Measurements from ENCODE around the gene TAP1.

Gene TAP1

DNA sequence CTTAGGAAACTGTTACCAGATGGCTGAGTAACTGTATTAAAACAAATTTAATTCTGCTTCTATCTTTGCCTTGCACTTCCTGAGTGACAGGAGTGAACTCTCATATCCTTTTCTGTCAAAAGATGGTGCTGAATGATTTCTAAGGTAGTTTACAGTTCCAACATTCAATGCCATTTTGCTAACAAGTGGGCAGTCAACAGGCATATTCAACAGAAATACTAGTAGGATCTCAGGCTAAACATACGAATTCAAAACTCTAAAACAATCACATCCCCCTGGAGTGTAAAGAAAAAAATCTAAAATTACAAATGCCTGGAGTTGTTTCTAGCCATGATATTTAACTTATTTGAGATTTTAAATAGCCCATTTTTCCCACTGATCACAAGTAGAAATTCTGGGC lies 7.2 kb upstream of the TAP1 start:
- DNase-seq = no peak

DNA sequence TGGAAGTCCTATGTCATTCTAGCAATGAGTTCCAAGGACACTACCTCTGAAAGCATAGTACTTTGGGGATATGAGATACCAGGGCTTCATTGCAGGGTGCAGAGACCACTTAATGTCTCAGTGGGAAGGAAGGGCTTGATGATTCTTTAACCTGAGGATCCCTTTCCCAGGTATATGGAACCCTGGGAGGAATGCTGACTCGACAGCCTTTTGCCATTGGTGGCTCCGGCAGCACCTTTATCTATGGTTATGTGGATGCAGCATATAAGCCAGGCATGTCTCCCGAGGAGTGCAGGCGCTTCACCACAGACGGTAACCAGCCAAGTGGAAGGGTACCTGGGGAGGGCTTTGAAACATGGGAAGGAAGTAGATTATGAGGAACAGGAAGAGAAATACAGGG lies 4.7 kb upstream of the TAP1 start:
- no peak for DNase-seq

GRCh38 chr6:32857156-32857891 lies 3.8 kb upstream of the TAP1 start:
- no peak for DNase-seq

- no peak for DNase-seq
Observed at GRCh38 chr6:32855467-32856174, 2.1 kb upstream of the TAP1 start.

- no peak for DNase-seq
Observed at GRCh38 chr6:32854376-32855178, 1.1 kb upstream of the TAP1 start.

DNA sequence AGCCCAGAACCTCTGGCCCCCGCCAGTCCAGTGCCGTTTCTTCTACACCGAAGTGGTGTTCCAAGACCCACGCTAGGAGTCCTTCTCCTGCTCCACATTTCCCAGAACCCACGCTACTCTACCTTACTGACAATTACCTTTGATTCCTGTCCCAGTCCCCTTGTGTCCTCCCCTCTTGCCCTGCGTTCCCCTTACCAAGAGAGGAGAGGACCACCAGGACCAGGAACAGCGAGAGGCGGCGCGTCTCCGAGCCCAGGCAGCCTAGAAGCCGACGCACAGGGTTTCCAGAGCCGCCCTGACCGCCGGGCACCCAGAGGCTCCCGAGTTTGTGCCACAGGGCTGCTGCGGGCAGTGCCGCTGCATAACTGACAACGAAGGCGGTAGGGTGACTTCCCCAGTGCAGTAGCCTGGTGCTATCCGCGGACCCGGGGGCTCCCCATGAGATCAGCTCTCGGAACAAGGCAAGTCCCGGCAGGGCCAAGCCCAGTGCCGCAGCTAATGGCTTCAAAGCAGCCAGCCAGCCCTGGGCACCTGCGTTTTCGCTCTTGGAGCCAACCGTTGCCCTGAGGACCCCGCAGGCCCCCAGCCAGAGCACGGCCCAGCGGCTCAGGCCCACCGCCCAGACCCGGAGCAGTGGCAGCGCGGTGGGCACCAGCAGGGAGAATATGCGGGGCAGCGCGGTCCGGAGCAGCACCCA lies 512 bp downstream of the TAP1 start:
- DNase-seq = no peak

- no peak for DNase-seq
Observed at GRCh38 chr6:32852018-32852843, 1.3 kb downstream of the TAP1 start.

DNA sequence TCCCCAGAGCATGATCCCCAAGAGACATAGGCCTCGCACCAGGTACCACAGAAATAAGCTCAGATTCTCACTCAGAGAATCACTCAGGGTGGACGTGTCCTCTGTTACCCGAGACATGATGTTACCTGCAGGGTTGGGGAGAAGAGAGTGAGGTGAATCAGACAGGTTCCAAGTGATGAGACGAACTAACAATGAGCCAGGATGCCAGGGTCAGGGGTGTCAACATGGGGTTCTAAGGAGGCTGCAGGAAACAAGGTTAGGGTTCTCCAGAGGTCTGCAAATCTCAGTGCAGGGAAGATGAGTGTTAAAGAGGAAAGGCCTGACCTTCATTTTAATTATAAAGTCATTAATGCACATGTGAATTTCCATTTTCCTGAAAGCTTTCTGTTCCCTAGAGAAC lies 2.5 kb downstream of the TAP1 start:
- no peak for DNase-seq

DNA sequence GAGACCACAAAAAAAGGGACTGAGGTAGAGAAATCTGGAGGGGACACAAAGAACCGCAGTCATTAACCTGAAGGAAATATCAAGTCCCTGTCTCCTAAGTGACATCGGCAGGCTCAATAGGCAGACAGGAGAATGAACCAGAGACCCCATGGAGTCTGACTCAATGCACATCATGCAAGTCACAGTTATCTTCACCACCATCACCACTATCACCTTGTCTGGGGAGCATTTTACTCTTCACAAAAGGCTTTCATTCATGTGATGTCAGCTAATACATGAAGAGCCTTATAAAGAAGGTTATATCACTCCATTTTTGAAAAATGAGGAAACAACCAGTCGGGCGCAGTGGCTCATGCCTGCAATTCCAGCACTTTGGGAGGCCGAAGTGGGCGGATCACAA lies 4.4 kb downstream of the TAP1 start:
- no peak for DNase-seq

- DNase-seq = no peak
Observed at GRCh38 chr6:32847795-32848194, 5.7 kb downstream of the TAP1 start.

DNA sequence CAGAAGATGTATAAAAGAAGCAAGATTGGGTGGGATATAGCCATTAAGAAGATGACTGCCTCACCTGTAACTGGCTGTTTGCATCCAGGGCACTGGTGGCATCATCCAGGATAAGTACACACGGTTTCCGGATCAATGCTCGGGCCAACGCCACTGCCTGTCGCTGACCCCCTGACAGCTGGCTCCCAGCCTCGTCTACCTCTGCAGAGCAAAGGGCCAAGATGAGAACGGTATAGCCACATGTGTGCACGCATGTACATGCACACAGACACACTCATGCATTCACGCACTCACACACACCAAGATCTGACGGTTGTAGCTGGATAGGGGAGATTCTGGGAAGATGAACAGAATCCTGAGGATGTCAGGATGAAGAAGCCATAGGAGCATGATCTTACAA lies 6.5 kb downstream of the TAP1 start:
- DNase-seq = no peak

GRCh38 chr6:32845384-32845884 lies 8.1 kb downstream of the TAP1 start:
- no peak for DNase-seq

DNA sequence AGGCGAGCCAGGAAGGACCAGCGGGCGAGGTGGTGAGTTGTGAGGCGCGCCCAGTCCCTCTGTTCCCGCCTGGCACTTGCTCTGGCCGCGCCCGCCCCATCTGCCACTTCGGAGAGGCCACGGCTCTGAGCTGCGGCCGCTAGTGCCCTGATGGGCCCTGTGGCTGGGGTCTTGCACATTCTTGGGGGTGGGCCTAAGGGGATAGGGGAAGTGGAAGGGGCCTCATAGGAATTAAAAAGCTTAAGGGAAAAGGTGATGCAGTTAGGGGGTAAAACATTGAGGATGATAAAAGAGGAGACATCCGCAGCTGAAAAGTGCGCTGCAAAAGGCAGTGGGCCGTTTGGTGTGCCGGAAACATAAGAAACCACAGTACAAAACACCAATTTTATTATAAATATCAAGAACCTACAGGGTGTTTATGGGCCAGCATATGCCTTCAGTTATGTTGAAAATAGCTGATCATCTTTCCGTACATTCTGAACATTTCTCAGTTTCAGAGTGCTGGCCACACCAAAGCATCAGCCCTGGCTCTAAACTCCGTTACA lies 8.6 kb downstream of the TAP1 start:
- DNase-seq = no peak

DNA sequence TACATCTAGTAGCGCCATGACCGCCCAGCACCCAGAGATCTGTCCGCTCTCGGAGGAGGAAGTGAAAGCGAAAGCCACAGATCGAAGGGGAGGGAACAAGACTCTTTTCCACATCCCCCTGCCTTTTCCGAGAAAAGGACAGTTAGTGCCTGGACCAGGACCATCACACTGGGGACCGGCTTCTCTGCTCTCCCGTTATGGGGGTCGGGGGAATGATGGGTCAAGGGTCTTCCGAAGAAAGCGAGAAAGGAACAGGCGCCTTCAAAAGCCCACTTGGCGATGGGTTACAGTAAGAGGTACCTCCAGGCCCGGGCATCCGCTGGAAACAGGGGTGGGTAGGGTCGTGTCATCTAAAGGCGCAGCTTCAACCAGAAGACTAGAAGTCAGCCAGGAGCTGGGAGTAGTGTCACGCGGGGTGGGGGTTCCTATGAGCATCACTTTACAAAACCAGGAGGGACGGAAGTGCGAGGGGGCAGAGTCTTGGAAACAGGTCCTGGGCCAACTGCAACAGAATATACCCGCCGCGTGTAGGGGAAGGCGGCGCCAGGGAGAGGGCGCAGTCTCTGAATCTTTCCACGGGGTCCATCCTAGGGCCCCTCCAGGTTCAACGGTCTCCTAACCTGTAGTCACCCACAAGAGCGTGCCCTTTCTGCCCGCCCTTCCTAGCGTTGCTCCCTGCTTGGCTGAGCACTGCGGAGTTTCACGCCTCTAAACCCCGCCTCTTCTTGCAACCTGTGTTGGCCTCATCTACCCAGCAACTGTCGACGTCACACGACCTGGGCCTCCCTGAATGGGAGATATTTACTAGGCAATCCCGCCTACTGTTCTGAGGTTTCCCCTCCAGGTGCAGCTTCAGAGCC lies 9.3 kb downstream of the TAP1 start, which contains the start of gene PSMB8:
TSS of gene PSMB8 (minus strand) at position 69 of the 860 bp plus-strand sequence. CDS start at position 18, 51 bp downstream.
- DNase-seq = peak; percentile 96

DNA sequence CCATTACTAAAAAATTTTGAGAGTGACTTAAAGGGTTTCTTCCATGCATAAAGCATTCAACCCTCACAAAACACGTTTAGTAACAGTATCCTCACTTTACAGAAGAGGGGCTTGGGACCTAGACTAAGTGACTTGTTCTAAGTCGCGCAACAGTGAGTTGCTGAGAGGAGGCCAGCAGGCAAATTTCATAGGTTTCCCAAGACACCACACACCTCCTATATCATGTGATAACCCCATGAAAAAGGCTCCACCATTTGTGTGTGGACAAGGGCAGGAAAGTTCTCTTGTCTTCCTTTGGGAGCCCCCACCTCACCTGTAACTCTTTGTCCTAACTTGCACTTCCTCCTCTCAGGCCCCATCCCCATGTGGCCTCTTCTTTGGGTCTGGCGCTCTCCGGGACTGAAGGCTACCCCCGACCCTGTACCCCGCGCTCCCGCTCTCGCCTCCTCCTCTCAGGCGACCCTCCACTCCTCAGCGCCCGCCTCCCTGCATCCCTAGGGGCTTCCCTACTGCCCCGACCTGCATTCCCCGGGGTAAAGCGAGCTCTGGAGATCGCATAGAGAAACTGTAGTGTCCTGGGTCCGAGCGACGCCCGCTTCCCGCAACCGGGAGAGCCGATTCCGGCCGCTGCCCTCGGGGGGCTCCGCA lies 10.0 kb downstream of the TAP1 start:
- no peak for DNase-seq

- DNase-seq = no peak
Observed at GRCh38 chr6:32842690-32843089, 10.8 kb downstream of the TAP1 start.

DNA sequence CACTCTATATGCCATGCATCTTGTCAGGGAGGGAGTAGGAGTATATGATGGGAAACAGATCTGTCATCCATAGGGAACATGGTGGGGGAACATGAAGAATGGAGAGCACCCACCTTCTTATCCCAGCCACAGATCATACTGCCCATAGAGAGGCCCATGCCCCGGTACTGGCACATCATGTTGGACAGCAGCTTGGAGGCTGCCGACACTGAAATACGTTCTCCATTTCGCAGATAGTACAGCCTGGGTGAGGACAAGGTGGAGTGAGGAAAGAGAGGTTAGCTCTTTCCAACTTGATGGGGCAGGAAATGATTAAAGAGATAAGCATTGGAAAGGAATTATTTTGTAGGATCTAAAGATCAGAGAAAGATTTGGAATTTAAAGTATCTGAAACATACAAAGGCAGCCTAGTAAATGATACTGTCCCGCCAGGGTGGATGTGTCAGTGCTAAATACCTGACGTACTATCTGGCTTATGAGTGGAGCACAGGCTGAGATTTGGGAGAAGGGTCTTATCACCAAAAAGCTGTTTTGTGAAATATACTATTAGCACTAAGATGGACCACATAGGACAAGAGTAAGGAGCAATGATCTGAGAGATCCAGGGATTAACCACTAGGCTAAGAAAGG lies 11.4 kb downstream of the TAP1 start:
- DNase-seq = no peak

DNA sequence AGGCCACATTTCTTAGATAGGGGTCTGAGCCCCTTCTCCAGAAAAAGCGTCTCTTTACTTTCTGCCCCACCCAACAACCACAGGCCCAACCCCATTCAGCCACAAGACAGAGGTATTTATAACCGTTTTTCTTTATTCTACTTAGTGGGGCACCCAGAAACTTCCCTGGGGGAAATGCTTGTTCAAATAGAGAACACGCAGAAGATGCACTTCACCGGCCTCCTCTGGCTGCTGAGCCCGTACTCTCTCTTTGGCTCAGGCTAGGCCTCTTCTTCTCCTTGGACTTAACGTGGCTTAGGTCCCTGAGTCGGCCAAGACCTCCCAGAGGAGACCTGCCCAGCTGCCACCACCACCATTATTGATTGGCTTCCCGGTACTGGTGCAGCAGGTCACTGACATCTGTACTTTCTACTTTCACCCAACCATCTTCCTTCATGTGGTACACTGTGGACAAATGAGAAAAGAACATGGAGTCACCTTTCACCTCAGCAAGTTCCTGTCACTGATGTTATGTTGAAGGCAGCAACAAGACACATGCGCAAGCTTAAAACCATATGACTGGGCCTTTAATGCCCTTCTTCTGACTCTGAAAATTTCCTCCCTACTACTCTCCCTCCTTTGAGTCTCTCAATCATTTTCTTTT lies 12.8 kb downstream of the TAP1 start:
- DNase-seq = no peak

- no peak for DNase-seq
Observed at GRCh38 chr6:32839356-32839755, 14.1 kb downstream of the TAP1 start.
